Measurements from ENCODE around the gene WDR77. TPM values are rescaled to one million over a fixed set of nuclear protein-coding genes. Genes with fewer than 3 reads are reported as not detected.

Gene WDR77
- total RNA-seq, 1 experiment from 2014 or later = 175 TPM

GRCh38 chr1:111476761-111477309 lies 27.8 kb upstream of the WDR77 start:
- H3K27me3 ChIP-seq (ENCODE audit: control insufficient read depth, insufficient read depth, low read length) = no peaks in the 10 kb centered on the region
- no peak for DNase-seq
- no peaks in the 10 kb centered on the region for H3K36me3 ChIP-seq (replicated peaks; ENCODE audit: control insufficient read depth, insufficient read depth, low read length)
- no peak overlapping the region for H3K4me3 ChIP-seq (ENCODE audit: insufficient read depth, low read depth, low read length)

- Histone ChIP-seq H3K36me3 (replicated peaks; ENCODE audit: control insufficient read depth, insufficient read depth, low read length) (no peaks in the 10 kb centered on the region), H3K4me3 (ENCODE audit: insufficient read depth, low read depth, low read length) (no peak overlapping the region), H3K27me3 (ENCODE audit: control insufficient read depth, insufficient read depth, low read length) (no peaks in the 10 kb centered on the region)
- no peak for DNase-seq
Measured at GRCh38 chr1:111476214-111476613, 27.2 kb upstream of the WDR77 start.

- Histone ChIP-seq H3K36me3 (replicated peaks; ENCODE audit: control insufficient read depth, insufficient read depth, low read length) (no peaks in the 10 kb centered on the region), H3K4me3 (ENCODE audit: insufficient read depth, low read depth, low read length) (no peak overlapping the region), H3K27me3 (ENCODE audit: control insufficient read depth, insufficient read depth, low read length) (no peaks in the 10 kb centered on the region)
- no peak for DNase-seq
Measured at GRCh38 chr1:111475701-111476100, 26.6 kb upstream of the WDR77 start.

GRCh38 chr1:111474521-111474920 lies 25.5 kb upstream of the WDR77 start:
- Histone ChIP-seq H3K4me3 (ENCODE audit: insufficient read depth, low read depth, low read length) (no peak overlapping the region), H3K36me3 (replicated peaks; ENCODE audit: control insufficient read depth, insufficient read depth, low read length) (no peaks in the 10 kb centered on the region), H3K27me3 (ENCODE audit: control insufficient read depth, insufficient read depth, low read length) (no peaks in the 10 kb centered on the region)
- DNase-seq = no peak

GRCh38 chr1:111474106-111474505 lies 25.1 kb upstream of the WDR77 start:
- no peak for DNase-seq
- Histone ChIP-seq H3K4me3 (ENCODE audit: insufficient read depth, low read depth, low read length) (no peak overlapping the region), H3K27me3 (ENCODE audit: control insufficient read depth, insufficient read depth, low read length) (no peaks in the 10 kb centered on the region), H3K36me3 (replicated peaks; ENCODE audit: control insufficient read depth, insufficient read depth, low read length) (no peaks in the 10 kb centered on the region)

- no peak overlapping the region for H3K4me3 ChIP-seq (ENCODE audit: insufficient read depth, low read depth, low read length)
- no peaks in the 10 kb centered on the region for H3K36me3 ChIP-seq (replicated peaks; ENCODE audit: control insufficient read depth, insufficient read depth, low read length)
Measured at GRCh38 chr1:111471538-111471937, 22.5 kb upstream of the WDR77 start.

GRCh38 chr1:111471012-111471411 lies 22.0 kb upstream of the WDR77 start:
- Histone ChIP-seq H3K4me3 (ENCODE audit: insufficient read depth, low read depth, low read length) (no peak overlapping the region), H3K36me3 (replicated peaks; ENCODE audit: control insufficient read depth, insufficient read depth, low read length) (no peaks in the 10 kb centered on the region), H3K27me3 (ENCODE audit: control insufficient read depth, insufficient read depth, low read length) (no peaks in the 10 kb centered on the region)
- no peak for DNase-seq

More at GRCh38 chr1:111471538-111471937, 22.5 kb upstream of the WDR77 start:
- DNase-seq = no peak
- no peaks in the 10 kb centered on the region for H3K27me3 ChIP-seq (ENCODE audit: control insufficient read depth, insufficient read depth, low read length)

- DNase-seq = no peak
- H3K36me3 ChIP-seq (replicated peaks; ENCODE audit: control insufficient read depth, insufficient read depth, low read length) = no peaks in the 10 kb centered on the region
- H3K4me3 ChIP-seq (ENCODE audit: insufficient read depth, low read depth, low read length) = no peak overlapping the region
- no peaks in the 10 kb centered on the region for H3K27me3 ChIP-seq (ENCODE audit: control insufficient read depth, insufficient read depth, low read length)
Measured at GRCh38 chr1:111470596-111470995, 21.5 kb upstream of the WDR77 start.

GRCh38 chr1:111469539-111469938 lies 20.5 kb upstream of the WDR77 start:
- no peak for DNase-seq
- no peak overlapping the region for H3K4me3 ChIP-seq (ENCODE audit: insufficient read depth, low read depth, low read length)
- no peaks in the 10 kb centered on the region for H3K36me3 ChIP-seq (replicated peaks; ENCODE audit: control insufficient read depth, insufficient read depth, low read length)
- H3K27me3 ChIP-seq (ENCODE audit: control insufficient read depth, insufficient read depth, low read length) = no peaks in the 10 kb centered on the region

- Histone ChIP-seq H3K4me3 (ENCODE audit: insufficient read depth, low read depth, low read length) (no peak overlapping the region), H3K36me3 (replicated peaks; ENCODE audit: control insufficient read depth, insufficient read depth, low read length) (no peaks in the 10 kb centered on the region), H3K27me3 (ENCODE audit: control insufficient read depth, insufficient read depth, low read length) (no peaks in the 10 kb centered on the region)
- DNase-seq = no peak
Measured at GRCh38 chr1:111468717-111469100, 19.7 kb upstream of the WDR77 start.

- H3K4me3 ChIP-seq (ENCODE audit: insufficient read depth, low read depth, low read length) = no peak overlapping the region
- no peak for DNase-seq
- no peaks in the 10 kb centered on the region for H3K27me3 ChIP-seq (ENCODE audit: control insufficient read depth, insufficient read depth, low read length)
- H3K36me3 ChIP-seq (replicated peaks; ENCODE audit: control insufficient read depth, insufficient read depth, low read length) = no peaks in the 10 kb centered on the region
Measured at GRCh38 chr1:111467865-111468716, 19.0 kb upstream of the WDR77 start.

GRCh38 chr1:111466480-111466879 lies 17.4 kb upstream of the WDR77 start:
- no peak for DNase-seq
- Histone ChIP-seq H3K4me3 (ENCODE audit: insufficient read depth, low read depth, low read length) (no peak overlapping the region), H3K27me3 (ENCODE audit: control insufficient read depth, insufficient read depth, low read length) (no peaks in the 10 kb centered on the region), H3K36me3 (replicated peaks; ENCODE audit: control insufficient read depth, insufficient read depth, low read length) (no peaks in the 10 kb centered on the region)

GRCh38 chr1:111465754-111466153 lies 16.7 kb upstream of the WDR77 start:
- H3K36me3 ChIP-seq (replicated peaks; ENCODE audit: control insufficient read depth, insufficient read depth, low read length) = peaks cover under 1% of the 10 kb centered on the region; the same call in 1 of the 2 replicates
- no peak for DNase-seq
- no peak overlapping the region for H3K4me3 ChIP-seq (ENCODE audit: insufficient read depth, low read depth, low read length)
- H3K27me3 ChIP-seq (ENCODE audit: control insufficient read depth, insufficient read depth, low read length) = no peaks in the 10 kb centered on the region

- Histone ChIP-seq H3K27me3 (ENCODE audit: control insufficient read depth, insufficient read depth, low read length) (no peaks in the 10 kb centered on the region), H3K4me3 (ENCODE audit: insufficient read depth, low read depth, low read length) (no peak overlapping the region), H3K36me3 (replicated peaks; ENCODE audit: control insufficient read depth, insufficient read depth, low read length) (peaks cover 9% of the 10 kb centered on the region; the same call in 1 of the 2 replicates)
- no peak for DNase-seq
Measured at GRCh38 chr1:111463029-111463683, 14.1 kb upstream of the WDR77 start.
